GM18505 (cell line): ENCODE results near the gene CEP112.
"Not testable (repeated sequence)": the region's sequence is repeated elsewhere in the genome, so short reads cannot be mapped to it uniquely, and the experiment has no call there.

Source experiments
- ATAC-seq: cut with Tn5 transposase; IDR thresholded peaks from one replicate; pipeline ENCODE4 v1.9.1; 2021; ENCODE audit not compliant: unreplicated experiment
- POLR2A ChIP-seq: IDR thresholded peaks from 4 replicates; pipeline ENCODE4 v1.6.1; 2011; ENCODE audit warnings: borderline replicate concordance; ENCODE audit not compliant: insufficient read depth, insufficient read length; ENCODE audit errors: extremely low read depth

Gene CEP112

GRCh38 chr17:65855245-65855644 is 336.7 kb downstream of the CEP112 start:
- no peak for ATAC-seq

GRCh38 chr17:65853816-65854215 is 338.1 kb downstream of the CEP112 start:
- no peak for TF ChIP-seq POLR2A
- no peak for ATAC-seq

More at GRCh38 chr17:65855245-65855644, 336.7 kb downstream of the CEP112 start:
- TF ChIP-seq POLR2A: no peak

DNA sequence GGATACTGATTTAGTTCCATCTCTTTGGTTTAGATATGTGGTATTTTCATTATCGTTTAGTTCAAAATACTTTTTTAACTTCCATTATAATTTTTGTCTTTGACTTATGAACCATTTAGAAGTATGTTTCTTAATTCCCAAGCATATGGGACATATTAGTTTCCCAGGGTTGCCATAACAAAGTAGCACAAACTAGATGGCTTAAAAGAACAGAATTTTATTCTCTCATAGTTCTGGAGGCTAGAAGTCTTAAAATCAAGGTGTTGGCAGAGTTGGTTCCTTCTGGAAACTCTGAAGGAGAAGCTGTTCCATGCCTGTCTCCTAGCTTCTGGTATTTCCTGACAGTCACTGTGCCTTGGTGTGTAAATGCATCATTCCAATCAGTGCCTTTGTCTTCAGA is 339.0 kb downstream of the CEP112 start:
- TF ChIP-seq POLR2A: no peak
- no peak for ATAC-seq

GRCh38 chr17:65851965-65852736 is 339.8 kb downstream of the CEP112 start:
- no peak for ATAC-seq
- TF ChIP-seq POLR2A: no peak

GRCh38 chr17:65850486-65850885 is 341.4 kb downstream of the CEP112 start:
- peak; percentile 52 for ATAC-seq

DNA sequence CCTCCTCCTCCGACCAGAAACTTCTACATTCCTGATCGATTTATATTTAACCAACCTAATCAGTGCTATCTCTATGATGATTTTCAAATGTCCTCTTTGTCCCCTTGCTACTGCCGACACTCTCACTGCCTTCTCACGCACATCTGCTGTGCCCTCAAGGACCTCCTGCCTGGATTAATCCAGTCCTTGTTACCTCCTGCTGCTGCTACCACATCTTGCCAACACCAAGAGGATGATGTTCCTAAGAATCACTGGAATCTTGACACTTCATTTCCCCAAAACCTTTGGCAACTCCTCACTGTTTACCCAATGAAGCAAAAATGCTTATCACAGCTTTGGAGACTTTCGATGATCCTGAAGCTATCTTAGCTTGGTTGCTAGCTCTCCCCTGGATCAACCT is 343.2 kb downstream of the CEP112 start:
- TF ChIP-seq POLR2A: no peak
- no peak for ATAC-seq

More at GRCh38 chr17:65850486-65850885, 341.4 kb downstream of the CEP112 start:
- TF ChIP-seq POLR2A: no peak

DNA sequence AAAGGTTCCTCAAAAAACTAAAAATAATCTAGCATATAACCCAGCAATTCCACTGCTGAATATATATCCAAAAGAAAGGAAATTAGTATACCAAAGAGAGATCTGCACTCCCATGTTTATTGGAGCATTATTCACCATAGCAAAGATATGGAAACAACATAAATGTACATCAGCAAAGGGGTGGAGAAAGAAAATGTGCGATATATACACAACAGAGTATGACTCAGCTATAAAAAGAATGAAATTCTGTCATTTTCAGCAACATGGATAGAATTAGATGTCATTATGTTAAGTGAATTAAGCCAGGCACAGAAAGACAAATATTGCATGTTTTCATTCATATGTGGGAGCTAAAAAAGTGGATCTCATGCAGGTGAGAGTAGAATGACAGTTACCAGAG is 350.8 kb downstream of the CEP112 start:
- ATAC-seq: no peak
- no peak for TF ChIP-seq POLR2A

DNA sequence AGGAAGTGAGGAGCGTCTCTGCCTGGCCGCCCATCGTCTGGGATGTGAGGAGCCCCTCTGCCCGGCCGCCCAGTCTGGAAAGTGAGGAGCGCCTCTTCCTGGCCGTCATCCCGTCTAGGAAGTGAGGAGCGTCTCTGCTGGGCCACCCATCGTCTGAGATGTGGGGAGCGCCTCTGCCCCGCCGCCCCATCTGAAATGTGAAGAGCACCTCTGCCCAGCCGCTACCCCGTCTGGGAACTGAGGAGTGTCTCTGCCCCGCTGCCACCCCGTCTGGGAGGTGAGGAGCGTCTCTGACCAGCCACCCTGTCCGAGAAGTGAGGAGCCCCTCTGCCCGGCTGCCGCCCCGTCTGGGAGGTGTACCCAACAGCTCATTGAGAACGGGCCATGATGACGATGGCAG is 354.7 kb downstream of the CEP112 start:
- not testable (repeated sequence) for ATAC-seq

GRCh38 chr17:65833214-65833613 is 358.7 kb downstream of the CEP112 start:
- no peak for TF ChIP-seq POLR2A
- no peak for ATAC-seq

DNA sequence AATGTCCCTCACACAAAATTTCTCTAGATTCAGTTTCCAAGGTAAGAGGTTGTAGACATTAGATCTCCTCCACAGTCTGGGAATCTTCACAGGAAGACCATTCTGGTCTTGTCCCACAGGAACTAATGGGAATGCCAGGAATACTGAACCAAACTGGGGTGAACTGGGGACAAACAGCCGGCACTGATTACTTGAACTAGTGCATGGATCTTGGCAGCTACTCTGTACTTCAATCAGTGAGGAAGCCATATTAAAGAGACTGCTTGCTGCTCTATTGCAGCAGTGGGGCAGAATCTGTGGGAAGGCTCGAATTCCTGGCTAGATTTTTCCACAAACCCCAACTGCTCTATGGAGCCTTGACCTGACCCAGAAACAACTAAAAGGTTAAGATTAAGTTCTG is 361.6 kb downstream of the CEP112 start:
- no peak for TF ChIP-seq POLR2A
- ATAC-seq: no peak

GRCh38 chr17:65826577-65826976 is 365.4 kb downstream of the CEP112 start:
- ATAC-seq: not testable (repeated sequence)

DNA sequence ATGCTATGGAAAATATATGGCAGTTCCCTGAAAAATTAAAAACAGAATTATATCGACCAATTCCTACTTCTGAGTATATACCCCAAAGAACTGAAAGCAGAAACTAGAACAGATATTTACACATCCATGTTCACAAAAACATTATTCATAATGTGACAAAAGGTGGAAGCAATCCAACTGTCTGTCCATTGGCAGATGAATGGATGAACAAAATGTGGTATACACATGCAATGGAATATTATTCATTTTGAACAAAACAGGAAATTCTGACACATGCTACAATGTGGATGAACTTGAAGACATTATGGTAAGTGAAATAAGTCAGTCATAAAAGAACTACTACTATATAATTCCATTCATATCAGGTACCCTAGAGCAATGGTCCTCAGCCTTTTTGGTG is 367.0 kb downstream of the CEP112 start:
- no peak for TF ChIP-seq POLR2A
- ATAC-seq: no peak

DNA sequence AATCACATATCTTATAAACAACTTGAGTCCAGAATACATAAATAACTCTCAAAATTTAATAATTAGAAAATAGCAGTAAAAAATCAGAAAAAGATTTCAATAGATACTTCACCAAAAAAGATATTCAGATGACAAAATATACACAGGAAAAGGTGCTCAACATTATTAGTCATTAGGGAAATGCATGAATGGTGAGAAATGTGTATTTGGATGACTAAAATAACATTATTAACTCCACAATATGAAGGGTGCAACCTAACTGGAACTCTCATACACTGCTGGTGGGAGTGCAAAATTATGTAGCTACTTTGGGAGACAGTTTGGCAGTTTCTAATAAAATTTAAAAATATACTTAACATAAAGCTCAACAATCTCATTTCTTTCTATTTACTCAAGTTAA is 368.2 kb downstream of the CEP112 start:
- TF ChIP-seq POLR2A: no peak
- ATAC-seq: no peak

- TF ChIP-seq POLR2A: no peak
- no peak for ATAC-seq
Observed at GRCh38 chr17:65820811-65821210, 371.1 kb downstream of the CEP112 start.

- no peak for ATAC-seq
- no peak for TF ChIP-seq POLR2A
Observed at GRCh38 chr17:65820306-65820705, 371.6 kb downstream of the CEP112 start.

DNA sequence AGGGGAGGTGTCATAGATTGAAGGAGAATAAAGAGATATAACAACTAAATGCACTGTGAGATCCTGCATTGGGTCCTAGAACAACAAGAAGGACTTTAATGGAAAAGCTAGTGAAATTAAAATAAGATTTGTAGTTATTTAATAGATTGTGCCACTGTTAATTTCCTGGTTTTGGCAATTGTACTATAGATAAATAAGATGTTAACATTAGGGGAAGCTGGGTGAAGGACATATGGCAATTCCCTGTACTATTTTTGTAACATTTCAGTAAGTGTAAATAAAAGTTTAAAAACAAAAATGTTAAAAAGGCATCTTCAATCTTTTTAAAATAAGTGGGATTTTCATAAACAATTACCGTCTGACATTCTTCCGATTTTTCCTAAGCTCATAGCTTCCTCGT is 372.1 kb downstream of the CEP112 start:
- no peak for TF ChIP-seq POLR2A
- ATAC-seq: no peak

GRCh38 chr17:65817951-65818350 is 374.0 kb downstream of the CEP112 start:
- no peak for ATAC-seq
- TF ChIP-seq POLR2A: no peak
